HepG2 (cell line): Measurements from ENCODE around the gene C1QBP. TPM values are rescaled to one million over a fixed set of nuclear protein-coding genes. Genes with fewer than 3 reads are reported as not detected.

ENCODE experiments used
- CAMTA2 ChIP-seq: sonication (generic); formaldehyde crosslinking; IDR thresholded peaks from 2 replicates; pipeline ENCODE4 v1.4.0; 2020; ENCODE audit warnings: mild to moderate bottlenecking, missing genetic modification reagents, borderline replicate concordance
- CENPT ChIP-seq: sonication (generic); formaldehyde crosslinking; IDR thresholded peaks from 2 replicates; pipeline ENCODE4 v1.8.0; 2022; ENCODE audit warnings: low read depth, mild to moderate bottlenecking, moderate library complexity, missing genetic modification reagents
- ETV6 ChIP-seq: sonication (generic); formaldehyde crosslinking; conservative IDR thresholded peaks from 2 replicates; pipeline ENCODE4 v1.4.0; 2020; ENCODE audit warnings: missing genetic modification reagents
- HOXA9 ChIP-seq: sonication (generic); formaldehyde crosslinking; IDR thresholded peaks from 2 replicates; pipeline ENCODE4 v1.8.1; 2022; ENCODE audit warnings: missing genetic modification reagents, mild to moderate bottlenecking, moderate library complexity, borderline replicate concordance
- KAT7 ChIP-seq: IDR thresholded peaks from 2 replicates; pipeline ENCODE4 v1.6.1; 2018; ENCODE audit warnings: borderline replicate concordance, missing compliant biosample characterization
- KDM5B ChIP-seq: sonication (generic); formaldehyde crosslinking; IDR thresholded peaks from 2 replicates; pipeline ENCODE4 v1.4.0; 2020; ENCODE audit warnings: missing genetic modification reagents, mild to moderate bottlenecking, borderline replicate concordance
- MAZ ChIP-seq, 2 experiments: sonication (generic) in 1 of 2; formaldehyde crosslinking in 1 of 2; IDR thresholded peaks; 2 replicates each; pipeline versions ENCODE4 v1.5.0 to v1.6.1; 2012 to 2020; ENCODE audit warnings: low read depth in 2 of 2, mild to moderate bottlenecking in 2 of 2, borderline replicate concordance in 1 of 2, improper control_type of control experiment in 1 of 2, low read length in 1 of 2, missing genetic modification reagents in 1 of 2, moderate library complexity in 1 of 2
- MBNL3 ChIP-seq: fragments of 250-450 bp; sonication (Bioruptor Pico); conservative IDR thresholded peaks from 2 replicates; pipeline ENCODE4 v1.8.0; 2022; ENCODE audit warnings: mild to moderate bottlenecking, inconsistent platforms
- NAIF1 ChIP-seq: sonication (generic); formaldehyde crosslinking; IDR thresholded peaks from 2 replicates; pipeline ENCODE4 v1.5.0; 2020; ENCODE audit warnings: mild to moderate bottlenecking, missing genetic modification reagents, borderline replicate concordance
- SOX13 ChIP-seq, 3 experiments: fragments of 450-650 bp in 1 of 3; sonication (generic) in 1 of 3; formaldehyde crosslinking in 1 of 3; IDR thresholded peaks in 2 of 3; conservative IDR thresholded peaks in 1 of 3; 2 replicates each; pipeline versions ENCODE4 v1.5.0 to v1.6.1; 2016 to 2020; ENCODE audit warnings: antibody characterized with exemption in 1 of 3, mild to moderate bottlenecking in 1 of 3, missing compliant biosample characterization in 1 of 3, missing genetic modification reagents in 1 of 3, moderate library complexity in 1 of 3
- STAT5B ChIP-seq: sonication (generic); formaldehyde crosslinking; IDR thresholded peaks from 2 replicates; pipeline ENCODE4 v1.4.0; 2020; ENCODE audit warnings: missing genetic modification reagents
- SUZ12 ChIP-seq: fragments of 150-350 bp; IDR thresholded peaks from 2 replicates; pipeline ENCODE4 v1.6.1; 2014; ENCODE audit warnings: low read depth, low read length
- ZNF101 ChIP-seq: sonication (generic); formaldehyde crosslinking; IDR thresholded peaks from 2 replicates; pipeline ENCODE4 v1.4.0; 2020; ENCODE audit warnings: mild to moderate bottlenecking, low read depth, missing genetic modification reagents, borderline replicate concordance
- ZNF225 ChIP-seq: sonication (generic); formaldehyde crosslinking; IDR thresholded peaks from 2 replicates; pipeline ENCODE4 v1.4.0; 2020; ENCODE audit warnings: mild to moderate bottlenecking, missing genetic modification reagents
- ZNF292 ChIP-seq: sonication (generic); formaldehyde crosslinking; IDR thresholded peaks from 2 replicates; pipeline ENCODE4 v1.8.1; 2022; ENCODE audit warnings: mild to moderate bottlenecking, low read depth, missing genetic modification reagents, borderline replicate concordance
- ZNF780A ChIP-seq: sonication (generic); formaldehyde crosslinking; IDR thresholded peaks from 2 replicates; pipeline ENCODE4 v1.8.0; 2022; ENCODE audit warnings: mild to moderate bottlenecking, missing genetic modification reagents, moderate library complexity
- polyA plus RNA-seq, 8 experiments: library from polyadenylated mRNA; depleted of rRNA in 3 of 8; stranded (reverse) in 7 of 8; unstranded in 1 of 8; fragments of >200 nt; fragmentation: Illumina TruSeq in 4 of 8; extraction: Trizol in 4 of 8; gene quantifications; 2 replicates each; pipeline versions ENCODE4 v1.2.1 to v1.2.3, GENCODE V29; 2011 to 2016; ENCODE audit warnings: low read depth in 4 of 8, missing spikeins in 1 of 8, mixed read lengths in 1 of 8; ENCODE audit not compliant: insufficient read depth in 1 of 8
- total RNA-seq, 5 experiments: library from RNA; depleted of rRNA; stranded (reverse); fragments of >200 nt; fragmentation: Illumina TruSeq; extraction: Trizol; gene quantifications; 2 replicates each; pipeline ENCODE4 v1.2.3, GENCODE V29; 2016; ENCODE audit warnings: low read depth in 1 of 5
- TF ChIP-seq, protein P1 (sequence below): sonication (generic); formaldehyde crosslinking; IDR thresholded peaks from 2 replicates; pipeline ENCODE4 v1.5.0; 2020; ENCODE audit warnings: mild to moderate bottlenecking, missing genetic modification reagents
- TF ChIP-seq, protein P2 (sequence below): sonication (generic); formaldehyde crosslinking; IDR thresholded peaks from 2 replicates; pipeline ENCODE4 v1.5.0; 2020; ENCODE audit warnings: missing genetic modification reagents, mild to moderate bottlenecking, borderline replicate concordance
- TF ChIP-seq, protein P3 (sequence below): sonication (generic); formaldehyde crosslinking; IDR thresholded peaks from 2 replicates; pipeline ENCODE4 v1.4.0; 2020; ENCODE audit warnings: mild to moderate bottlenecking, missing genetic modification reagents
- TF ChIP-seq, protein P4 (sequence below): sonication (generic); formaldehyde crosslinking; IDR thresholded peaks from 2 replicates; pipeline ENCODE4 v1.8.0; 2022; ENCODE audit warnings: missing genetic modification reagents, mild to moderate bottlenecking, inconsistent platforms, borderline replicate concordance
- TF ChIP-seq, protein P5 (sequence below): sonication (generic); formaldehyde crosslinking; IDR thresholded peaks from 2 replicates; pipeline ENCODE4 v1.4.0; 2020; ENCODE audit warnings: mild to moderate bottlenecking, missing genetic modification reagents

Gene C1QBP
- total and polyA plus RNA-seq, 2 of the 13 experiments (the other 11 are each of a cell fraction or from before 2014, with no cell fraction given), result 219 to 680 TPM

DNA sequence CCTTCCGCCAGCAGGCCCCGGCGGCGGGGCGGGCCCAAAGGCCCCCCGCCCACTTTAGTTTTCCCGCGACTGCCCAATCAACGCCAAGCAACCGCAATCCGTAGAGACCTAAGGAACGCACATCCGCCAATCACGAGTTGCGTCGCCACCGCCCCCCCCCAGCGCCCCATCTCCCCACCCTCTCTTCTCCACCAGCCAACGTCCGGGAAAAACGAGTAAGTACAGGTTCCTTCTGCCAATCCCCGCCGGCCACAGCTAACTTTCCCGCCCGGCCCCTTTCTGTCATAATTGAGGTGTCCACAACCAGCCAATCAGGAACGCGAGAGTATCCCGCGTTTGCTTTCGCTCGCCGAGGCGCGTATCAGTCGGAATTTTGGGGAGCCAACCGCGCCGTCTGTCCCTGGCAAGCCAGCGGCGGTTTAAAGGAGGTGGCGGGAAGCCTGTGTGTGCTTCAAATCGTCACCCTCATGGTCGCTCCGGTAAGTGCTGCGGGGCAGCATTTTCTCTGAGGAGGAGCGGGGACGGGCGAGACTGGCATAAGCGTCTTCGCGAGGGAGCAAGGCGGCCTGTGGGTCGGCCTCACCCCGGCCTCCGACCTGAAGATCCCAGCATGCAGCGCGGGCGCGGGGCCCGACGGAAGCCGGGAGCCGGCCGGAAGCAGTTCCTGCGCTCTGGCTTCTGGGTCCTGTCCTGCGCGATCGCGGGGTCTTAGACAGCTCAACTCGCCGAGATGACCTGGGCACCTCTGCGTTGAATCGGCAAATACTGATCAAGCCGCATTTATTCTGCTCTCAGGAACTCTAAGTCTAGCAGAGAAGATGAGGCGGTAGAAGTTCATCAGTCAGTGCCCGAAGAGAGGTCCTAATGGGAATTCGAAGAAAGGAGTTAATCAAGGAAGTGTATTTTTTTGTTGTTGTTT lies 47.5 kb upstream of the C1QBP start, which contains the start of gene MIS12 (continued):
- TF ChIP-seq, protein P1, sequence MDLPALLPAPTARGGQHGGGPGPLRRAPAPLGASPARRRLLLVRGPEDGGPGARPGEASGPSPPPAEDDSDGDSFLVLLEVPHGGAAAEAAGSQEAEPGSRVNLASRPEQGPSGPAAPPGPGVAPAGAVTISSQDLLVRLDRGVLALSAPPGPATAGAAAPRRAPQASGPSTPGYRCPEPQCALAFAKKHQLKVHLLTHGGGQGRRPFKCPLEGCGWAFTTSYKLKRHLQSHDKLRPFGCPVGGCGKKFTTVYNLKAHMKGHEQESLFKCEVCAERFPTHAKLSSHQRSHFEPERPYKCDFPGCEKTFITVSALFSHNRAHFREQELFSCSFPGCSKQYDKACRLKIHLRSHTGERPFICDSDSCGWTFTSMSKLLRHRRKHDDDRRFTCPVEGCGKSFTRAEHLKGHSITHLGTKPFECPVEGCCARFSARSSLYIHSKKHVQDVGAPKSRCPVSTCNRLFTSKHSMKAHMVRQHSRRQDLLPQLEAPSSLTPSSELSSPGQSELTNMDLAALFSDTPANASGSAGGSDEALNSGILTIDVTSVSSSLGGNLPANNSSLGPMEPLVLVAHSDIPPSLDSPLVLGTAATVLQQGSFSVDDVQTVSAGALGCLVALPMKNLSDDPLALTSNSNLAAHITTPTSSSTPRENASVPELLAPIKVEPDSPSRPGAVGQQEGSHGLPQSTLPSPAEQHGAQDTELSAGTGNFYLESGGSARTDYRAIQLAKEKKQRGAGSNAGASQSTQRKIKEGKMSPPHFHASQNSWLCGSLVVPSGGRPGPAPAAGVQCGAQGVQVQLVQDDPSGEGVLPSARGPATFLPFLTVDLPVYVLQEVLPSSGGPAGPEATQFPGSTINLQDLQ (CRISPR knock-in tag), result no peak
- TF ChIP-seq SUZ12 (peak; percentile 14; the same call in 1 of the 2 replicates), NAIF1 (CRISPR knock-in tag) (0 out of 2 replicates have a peak, but pooled peaks have one; percentile 64), ZNF101 (CRISPR knock-in tag) (no peak; the same call in 1 of the 2 replicates), MBNL3 (CRISPR knock-in tag) (no peak), MAZ (IDR thresholded peaks at IDR 0.05; ENCODE audit: borderline replicate concordance, low read depth, low read length) (peak; percentile 56; the same call in 1 of the 2 replicates), MAZ (CRISPR knock-in tag; IDR thresholded peaks at IDR 0.05; ENCODE audit: low read depth) (no peak; the same call in 1 of the 2 replicates), CENPT (CRISPR knock-in tag) (peak; percentile 35; the same call in 1 of the 2 replicates), KDM5B (CRISPR knock-in tag) (peak; percentile 33), HOXA9 (no peak), ZNF225 (CRISPR knock-in tag) (peak; percentile 65; the same call in 1 of the 2 replicates), KAT7 (CRISPR knock-in tag) (0 out of 2 replicates have a peak, but pooled peaks have one; percentile 45), ZNF780A (CRISPR knock-in tag) (no peak), ZNF292 (no peak), SOX13 (IDR thresholded peaks at IDR 0.05) (no peak), SOX13 (CRISPR knock-in tag; conservative IDR thresholded peaks at IDR 0.05 in 1 of 2, IDR thresholded peaks at IDR 0.05 in 1 of 2) (0 out of 4 replicates have a peak, but pooled peaks of 1 of the 2 experiments have one; percentile 45), CAMTA2 (CRISPR knock-in tag) (peak; percentile 52; the same call in 1 of the 2 replicates), ETV6 (CRISPR knock-in tag) (peak; percentile 56; the same call in 1 of the 2 replicates), STAT5B (CRISPR knock-in tag) (no peak)
- TF ChIP-seq, protein P2, sequence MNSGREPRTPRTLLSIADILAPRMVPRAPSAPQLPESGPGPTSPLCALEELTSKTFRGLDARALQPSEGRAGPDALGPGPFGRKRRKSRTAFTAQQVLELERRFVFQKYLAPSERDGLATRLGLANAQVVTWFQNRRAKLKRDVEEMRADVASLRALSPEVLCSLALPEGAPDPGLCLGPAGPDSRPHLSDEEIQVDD, result peak; percentile 50; the same call in 1 of the 2 replicates
- TF ChIP-seq, protein P3, sequence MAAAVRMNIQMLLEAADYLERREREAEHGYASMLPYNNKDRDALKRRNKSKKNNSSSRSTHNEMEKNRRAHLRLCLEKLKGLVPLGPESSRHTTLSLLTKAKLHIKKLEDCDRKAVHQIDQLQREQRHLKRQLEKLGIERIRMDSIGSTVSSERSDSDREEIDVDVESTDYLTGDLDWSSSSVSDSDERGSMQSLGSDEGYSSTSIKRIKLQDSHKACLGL (CRISPR knock-in tag), result peak; percentile 85; the same call in 1 of the 2 replicates
- TF ChIP-seq, protein P4, sequence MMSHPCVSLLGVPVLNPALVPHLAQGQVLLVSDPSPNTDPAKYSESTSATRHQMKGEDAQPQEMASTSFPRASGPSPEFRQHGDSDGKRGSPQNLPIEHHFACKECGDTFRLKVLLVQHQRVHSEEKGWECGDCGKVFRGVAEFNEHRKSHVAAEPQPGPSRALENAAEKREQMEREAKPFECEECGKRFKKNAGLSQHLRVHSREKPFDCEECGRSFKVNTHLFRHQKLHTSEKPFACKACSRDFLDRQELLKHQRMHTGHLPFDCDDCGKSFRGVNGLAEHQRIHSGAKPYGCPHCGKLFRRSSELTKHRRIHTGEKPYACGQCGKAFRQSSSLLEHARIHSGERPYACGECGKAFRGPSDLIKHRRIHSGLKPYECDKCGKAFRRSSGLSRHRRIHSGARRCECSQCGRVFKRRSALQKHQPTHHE (CRISPR knock-in tag), result no peak; the same call in 1 of the 2 replicates
- TF ChIP-seq, protein P5, sequence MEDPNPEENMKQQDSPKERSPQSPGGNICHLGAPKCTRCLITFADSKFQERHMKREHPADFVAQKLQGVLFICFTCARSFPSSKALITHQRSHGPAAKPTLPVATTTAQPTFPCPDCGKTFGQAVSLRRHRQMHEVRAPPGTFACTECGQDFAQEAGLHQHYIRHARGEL (CRISPR knock-in tag), result no peak
